Measurements from ENCODE around the gene FKTN.

Gene FKTN

DNA sequence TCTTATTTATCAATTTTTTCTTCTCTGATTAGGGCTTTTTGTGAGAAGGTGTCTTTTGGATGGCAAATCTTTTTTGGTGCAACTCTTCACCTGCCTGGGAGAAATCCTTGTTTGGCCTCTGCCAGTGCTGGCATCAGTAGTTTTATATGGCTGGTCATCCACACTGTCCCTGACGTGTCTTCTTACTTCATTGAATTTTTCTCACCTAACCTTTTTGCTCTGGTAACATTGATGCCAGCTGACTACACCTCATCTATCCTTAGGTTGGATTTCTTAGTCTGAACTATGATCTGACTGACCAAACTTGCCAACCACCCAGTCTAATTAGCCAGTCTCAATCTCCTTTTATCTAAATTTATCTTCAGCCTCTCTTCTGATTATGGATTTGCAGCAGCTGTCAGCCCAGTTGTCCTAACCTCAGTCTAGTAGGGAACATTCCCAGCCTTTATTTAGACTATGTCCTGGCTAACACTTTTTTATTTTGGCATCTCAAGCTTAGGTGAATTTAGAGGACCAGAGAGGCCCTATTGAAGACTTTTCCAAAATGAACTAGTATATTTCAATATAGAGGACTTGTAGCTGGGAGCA lies 125.9 kb downstream of the FKTN start:
- Histone ChIP-seq H3K27ac (ENCODE audit: low read length) (no peak overlapping the region), H3K9ac (ENCODE audit: low read length) (no peak overlapping the region), H3K27me3 (ENCODE audit: control insufficient read depth, insufficient read depth, low read length) (no peaks in the 10 kb centered on the region), H3K4me3 (ENCODE audit: low read length) (no peak overlapping the region), H3K9me3 (ENCODE audit: control insufficient read depth, low read depth, low read length) (no peaks in the 10 kb centered on the region), H3K4me1 (ENCODE audit: control insufficient read depth, low read depth, low read length) (peaks cover 4% of the 10 kb centered on the region), H3K36me3 (ENCODE audit: control insufficient read depth, low read depth, low read length) (no peaks in the 10 kb centered on the region)

DNA sequence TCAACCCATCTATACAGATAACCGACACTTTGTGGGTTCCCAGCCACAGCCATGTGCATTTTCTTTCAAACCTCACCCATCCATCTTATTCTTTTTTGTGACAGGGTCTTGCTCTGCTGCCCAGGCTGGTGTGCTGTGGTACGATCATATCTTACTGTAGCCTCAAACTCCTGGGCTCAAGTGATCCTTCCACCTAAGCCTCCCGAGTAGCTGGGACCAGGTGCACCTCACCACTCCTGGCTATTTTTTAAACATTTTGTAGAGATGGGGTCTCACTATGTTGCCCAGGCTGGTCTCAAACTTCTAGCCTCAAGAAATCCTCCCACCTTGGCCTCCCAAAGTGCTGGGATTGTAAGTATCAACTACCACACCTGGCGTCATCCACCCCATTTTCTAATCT lies 129.0 kb downstream of the FKTN start:
- Histone ChIP-seq H3K4me3 (ENCODE audit: low read length) (no peak overlapping the region), H3K4me1 (ENCODE audit: control insufficient read depth, low read depth, low read length) (no peaks in the 10 kb centered on the region), H3K9me3 (ENCODE audit: control insufficient read depth, low read depth, low read length) (no peaks in the 10 kb centered on the region), H3K9ac (ENCODE audit: low read length) (no peak overlapping the region), H3K27me3 (ENCODE audit: control insufficient read depth, insufficient read depth, low read length) (peaks cover 3% of the 10 kb centered on the region), H3K27ac (ENCODE audit: low read length) (no peak overlapping the region), H3K36me3 (ENCODE audit: control insufficient read depth, low read depth, low read length) (no peaks in the 10 kb centered on the region)

Data from iPS-18a (cell line).